Measurements from ENCODE around the gene FSD1.
A peak's percentile ranks its signal among the peaks of the same experiment; 100 is the strongest.
"Not testable (repeated sequence)": the region's sequence is repeated elsewhere in the genome, so short reads cannot be mapped to it uniquely, and the experiment has no call there.

The FSD1 gene

DNA sequence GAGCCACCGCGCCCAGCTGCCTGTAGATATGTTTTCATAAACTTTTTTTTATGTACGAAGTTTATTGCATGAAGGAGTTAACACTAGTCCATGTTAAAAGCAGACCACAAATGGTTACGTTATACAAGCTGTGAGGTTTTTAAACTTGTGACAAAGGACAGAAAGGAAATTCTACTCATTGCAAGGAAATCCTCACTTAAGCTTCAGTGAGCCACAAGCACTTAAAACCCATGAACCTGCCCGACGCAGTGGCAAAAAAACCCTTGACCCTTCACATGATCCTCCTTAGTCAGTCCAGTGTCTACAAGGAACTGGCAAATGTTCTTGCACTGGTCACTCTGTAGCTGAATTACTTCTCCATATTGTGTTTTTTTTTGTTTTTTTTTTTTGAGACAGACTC lies 43.1 kb downstream of the FSD1 start:
- DNase-seq = no peak

DNA sequence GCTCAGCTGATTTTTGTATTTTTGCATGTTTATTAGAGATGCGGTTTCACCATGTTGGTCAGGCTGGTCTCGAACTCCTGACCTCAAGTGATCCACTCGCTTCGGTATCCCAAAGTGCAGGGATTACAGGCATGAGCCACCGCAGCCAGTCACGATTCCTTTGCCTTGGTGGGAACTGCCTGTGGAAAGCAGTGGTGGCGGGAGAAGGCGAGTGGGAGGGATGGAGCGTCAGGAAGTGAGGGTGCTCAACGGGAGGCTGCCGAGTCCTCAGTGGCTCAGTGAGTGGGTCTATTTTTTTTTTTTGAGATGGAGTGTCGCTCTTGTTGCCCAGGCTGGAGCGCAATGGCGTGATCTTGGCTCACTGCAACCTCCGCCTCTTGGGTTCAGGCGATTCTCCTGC lies 44.8 kb downstream of the FSD1 start:
- DNase-seq = not testable (repeated sequence)

DNA sequence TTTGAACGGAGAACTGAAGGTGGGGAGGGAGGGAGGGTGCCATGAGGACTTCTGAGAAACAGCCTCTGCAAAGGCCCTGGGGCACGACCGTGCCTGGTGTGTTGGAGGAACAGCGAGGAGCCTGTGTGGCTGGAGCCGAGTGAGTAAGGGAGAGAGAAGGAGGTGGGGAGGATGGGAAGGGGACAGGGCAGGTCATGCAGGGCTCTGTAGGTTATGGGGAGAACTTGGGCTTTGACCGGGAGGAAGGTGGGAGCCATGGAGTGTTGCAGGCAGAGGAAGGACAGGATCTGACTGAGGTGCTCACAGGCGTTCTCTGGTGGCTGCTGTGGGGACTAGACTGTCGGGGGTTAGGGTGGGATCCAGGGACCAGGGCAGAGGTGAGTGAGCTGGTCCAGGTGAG lies 45.7 kb downstream of the FSD1 start:
- DNase-seq = no peak

DNA sequence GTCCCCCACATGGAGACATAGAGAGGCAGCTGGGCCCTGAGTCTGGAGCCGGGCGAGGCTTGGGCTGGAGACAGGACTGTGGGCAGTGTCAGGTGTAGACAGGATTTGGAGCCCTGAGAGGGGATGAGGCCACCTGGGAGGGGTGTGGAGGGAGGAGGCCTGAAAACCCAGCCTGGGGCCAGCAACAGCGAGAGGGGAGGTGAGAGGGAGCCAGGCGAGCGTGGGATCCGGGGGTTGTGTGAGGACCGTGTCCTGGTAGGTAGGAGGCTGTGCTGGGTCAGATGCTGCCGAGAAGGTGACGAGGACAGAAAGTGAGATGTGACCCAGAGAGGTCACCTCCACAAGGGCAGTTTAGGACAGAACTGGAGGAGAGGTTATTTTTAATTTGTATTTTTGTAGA lies 46.3 kb downstream of the FSD1 start:
- no peak for DNase-seq

DNA sequence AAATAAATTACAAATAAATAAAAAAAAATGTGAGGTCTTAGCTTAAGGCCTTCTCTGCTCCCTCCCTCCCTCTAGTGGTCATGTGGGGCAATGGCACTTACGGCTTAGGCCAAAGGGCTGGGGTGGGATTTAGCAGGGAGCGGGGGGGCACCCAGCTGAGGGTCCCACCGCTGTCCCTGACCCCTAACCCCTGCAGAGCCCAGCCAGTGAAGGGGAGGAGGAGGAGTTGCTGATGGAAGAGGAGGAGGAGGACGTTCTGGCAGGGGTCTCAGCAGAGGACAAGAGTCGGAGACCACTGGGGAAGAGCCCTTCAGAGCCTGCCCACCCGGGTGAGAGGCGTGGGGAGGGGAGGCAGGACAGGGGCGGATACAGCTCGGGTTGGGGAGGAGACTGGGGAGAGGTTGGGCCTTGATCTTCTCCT lies 48.3 kb downstream of the FSD1 start:
- peak; percentile 37 for DNase-seq

DNA sequence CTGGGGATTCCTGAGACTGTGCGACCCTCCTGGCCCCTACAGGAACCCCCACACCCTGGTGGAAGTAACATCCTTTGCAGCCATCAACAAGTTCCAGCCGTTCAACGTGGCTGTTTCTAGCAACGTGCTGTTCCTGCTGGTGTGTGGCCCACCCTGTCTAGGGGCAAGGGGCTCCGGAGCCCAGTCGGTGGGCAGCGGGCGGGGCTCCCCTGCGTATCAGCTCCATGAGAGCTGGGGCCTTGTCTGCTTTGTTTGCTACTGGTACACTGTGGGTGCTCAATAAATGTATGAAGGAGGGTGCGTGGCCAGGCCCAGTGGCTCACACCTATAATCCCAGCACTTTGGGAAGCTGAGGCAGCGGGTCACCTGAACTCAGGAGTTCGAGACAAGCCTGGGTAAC lies 49.9 kb downstream of the FSD1 start:
- DNase-seq = no peak

DNA sequence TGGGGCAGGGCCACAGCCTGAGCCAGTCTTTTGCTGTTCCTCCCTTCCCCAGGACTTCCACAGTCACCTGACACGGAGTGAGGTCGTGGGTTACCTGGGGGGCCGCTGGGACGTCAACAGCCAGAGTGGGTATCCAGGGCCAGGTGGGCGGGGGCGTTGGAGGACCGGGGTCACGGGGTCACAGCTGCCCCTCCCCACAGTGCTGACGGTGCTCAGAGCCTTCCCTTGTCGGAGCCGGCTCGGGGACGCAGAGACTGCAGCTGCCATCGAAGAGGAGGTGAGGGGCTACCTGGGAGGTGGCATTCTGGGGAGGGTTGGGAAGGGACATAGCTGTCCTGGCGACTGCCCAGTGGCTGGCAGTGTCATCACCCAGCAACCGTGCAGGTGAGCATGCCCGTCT lies 50.5 kb downstream of the FSD1 start:
- DNase-seq = no peak

DNA sequence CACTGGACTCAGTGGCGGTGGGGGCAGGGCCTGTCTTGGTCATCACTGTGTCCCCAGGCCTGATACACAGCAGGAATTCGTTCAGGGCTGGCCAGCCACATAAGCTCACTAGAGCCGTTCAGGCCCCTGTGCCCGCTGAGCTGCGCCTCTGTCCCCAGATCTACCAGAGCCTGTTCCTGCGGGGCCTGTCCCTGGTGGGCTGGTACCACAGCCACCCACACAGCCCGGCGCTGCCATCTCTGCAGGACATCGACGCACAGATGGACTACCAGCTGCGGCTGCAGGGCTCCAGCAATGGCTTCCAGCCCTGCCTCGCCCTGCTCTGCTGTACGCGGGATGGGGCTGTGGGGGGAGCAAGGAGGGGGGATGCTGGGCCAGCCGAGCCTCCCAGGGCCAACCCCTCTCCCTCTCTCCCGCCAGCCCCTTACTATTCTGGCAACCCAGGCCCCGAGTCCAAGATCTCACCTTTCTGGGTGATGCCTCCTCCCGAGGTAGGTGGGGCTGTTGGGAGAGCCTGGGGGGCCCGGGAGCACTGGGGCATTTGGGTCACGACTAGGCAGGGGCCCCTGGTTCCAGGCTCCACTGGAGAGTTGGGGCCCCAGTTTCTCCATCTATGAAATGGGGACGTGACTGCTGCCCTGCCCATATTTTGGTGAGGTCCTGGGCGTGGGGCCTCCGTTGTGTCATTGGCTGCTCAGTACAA lies 52.8 kb downstream of the FSD1 start:
- no peak for DNase-seq

DNA sequence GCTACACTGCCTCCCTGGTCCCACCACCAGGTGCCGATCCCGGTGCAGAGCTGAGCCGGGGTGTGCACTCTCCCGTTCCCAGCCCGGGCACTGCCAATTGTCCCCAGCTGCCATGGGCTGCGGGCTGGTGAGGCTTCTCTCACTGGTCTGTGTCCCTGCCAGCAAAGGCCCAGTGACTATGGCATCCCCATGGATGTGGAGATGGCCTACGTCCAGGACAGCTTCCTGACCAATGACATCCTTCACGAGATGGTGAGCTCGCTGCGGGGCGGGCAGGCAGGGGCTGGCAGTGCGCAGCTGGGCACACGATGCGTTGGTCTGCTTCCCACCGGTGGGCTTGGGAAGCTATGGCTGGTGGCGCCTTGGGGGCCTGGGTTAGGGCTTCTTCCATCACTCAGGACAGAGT lies 53.5 kb downstream of the FSD1 start:
- no peak for DNase-seq

DNA sequence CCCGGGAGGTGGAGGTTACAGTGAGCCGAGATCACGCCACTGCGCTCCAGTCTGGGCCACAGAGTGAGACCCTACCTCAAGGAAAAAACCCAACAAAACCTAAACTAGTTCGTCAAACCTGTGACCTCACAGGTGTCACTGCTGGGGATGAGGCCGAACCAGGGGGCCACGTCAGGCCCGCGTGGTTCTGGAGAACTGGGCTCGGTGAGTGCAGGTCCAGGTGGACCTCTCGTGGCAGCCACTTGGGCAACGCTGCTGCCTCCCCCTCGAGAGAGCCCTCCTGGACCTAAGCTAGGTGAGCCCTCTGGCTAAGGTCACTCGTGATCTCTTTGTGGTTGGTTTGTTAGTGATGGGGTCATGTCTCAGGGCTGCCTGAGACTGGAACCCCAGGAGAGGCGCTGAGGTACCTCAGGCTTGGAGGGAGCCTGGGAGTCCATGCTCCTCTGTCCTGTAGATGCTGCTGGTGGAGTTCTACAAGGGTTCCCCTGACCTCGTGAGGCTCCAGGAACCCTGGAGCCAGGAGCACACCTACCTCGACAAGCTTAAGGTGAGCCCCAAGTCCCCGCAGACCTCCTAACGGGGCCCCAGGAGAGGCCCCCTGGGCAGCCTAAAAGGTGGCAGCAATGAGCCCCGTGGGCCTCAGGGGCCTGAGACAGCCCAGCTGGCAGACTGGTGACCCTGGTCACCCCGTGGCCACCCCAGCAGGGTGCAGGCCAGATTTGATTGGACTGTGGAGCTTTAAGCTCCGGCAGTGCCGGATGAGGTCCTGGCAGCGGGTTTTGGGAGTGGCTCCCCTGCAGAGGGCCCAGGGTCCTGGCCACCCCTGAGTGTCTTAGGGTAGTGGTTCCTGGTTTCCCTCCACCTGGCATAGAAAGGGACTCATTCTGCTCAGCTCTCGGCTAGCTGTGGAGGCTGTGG lies 54.6 kb downstream of the FSD1 start:
- DNase-seq = no peak

DNA sequence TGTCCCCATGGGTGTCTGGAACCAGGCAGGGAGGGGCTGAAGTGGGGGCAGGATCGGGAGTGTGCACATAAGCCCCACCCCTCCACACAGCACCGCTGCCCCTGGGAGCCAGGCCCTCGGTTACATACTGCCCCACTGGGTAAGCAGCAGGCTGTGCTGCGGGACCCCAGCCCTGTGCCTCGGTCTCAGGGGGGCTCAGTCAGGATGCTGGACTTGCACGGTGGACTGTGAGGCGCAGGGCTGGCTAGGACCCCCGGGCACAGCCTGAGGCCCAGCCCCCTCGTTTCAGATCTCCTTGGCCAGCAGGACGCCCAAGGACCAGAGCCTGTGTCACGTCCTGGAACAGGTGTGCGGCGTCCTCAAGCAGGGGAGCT lies 55.2 kb downstream of the FSD1 start:
- no peak for DNase-seq

DNA sequence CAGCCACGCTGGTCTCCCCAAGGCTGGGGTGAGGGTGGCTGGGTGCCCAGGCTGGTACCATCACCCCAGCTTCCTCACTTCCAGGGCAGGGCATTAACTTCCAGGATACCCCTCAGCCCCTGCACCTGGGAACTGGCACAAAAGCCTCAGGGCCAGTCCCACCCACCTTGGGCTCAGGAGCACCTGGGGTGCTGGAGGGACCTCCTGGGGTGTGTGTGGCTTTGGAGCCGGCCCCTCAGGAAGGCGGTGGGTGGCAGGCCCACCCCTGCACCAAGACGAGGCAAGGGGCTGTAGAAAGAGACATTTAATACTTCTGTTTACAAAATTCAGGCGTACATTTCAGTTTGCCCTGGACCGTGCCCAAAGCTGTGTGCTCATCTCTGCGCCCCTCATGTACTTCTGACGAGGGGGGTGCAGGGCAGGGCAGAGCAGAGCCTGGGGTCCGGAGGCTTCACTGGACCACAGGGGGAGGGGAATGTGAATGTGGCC lies 55.7 kb downstream of the FSD1 start:
- no peak for DNase-seq

DNA sequence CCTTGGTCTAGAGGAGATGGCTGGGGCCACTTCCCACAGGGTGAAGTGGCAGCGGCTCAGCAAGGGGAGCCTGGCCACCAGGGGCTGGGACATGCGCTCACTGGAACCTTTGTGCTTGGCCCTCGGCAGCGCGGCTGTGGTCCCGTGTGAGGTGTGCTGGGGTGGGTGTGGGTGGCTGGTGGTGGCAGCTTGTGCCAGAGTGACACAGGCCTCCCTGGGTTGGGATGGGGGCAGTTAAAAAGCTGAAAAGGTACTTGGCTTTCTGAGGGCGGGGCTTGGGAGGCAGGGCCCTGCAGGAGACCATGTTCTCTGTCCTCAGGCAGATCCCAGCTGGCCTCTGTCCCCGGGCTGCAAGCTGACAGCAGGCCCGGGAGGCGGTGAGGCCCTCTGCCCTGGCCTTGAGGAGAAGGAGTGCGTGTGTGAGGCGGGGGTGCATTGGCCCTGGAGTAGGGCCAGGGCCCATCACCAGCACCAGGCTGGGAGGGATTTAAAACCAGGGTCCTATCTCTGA lies 56.3 kb downstream of the FSD1 start:
- DNase-seq = no peak

DNA sequence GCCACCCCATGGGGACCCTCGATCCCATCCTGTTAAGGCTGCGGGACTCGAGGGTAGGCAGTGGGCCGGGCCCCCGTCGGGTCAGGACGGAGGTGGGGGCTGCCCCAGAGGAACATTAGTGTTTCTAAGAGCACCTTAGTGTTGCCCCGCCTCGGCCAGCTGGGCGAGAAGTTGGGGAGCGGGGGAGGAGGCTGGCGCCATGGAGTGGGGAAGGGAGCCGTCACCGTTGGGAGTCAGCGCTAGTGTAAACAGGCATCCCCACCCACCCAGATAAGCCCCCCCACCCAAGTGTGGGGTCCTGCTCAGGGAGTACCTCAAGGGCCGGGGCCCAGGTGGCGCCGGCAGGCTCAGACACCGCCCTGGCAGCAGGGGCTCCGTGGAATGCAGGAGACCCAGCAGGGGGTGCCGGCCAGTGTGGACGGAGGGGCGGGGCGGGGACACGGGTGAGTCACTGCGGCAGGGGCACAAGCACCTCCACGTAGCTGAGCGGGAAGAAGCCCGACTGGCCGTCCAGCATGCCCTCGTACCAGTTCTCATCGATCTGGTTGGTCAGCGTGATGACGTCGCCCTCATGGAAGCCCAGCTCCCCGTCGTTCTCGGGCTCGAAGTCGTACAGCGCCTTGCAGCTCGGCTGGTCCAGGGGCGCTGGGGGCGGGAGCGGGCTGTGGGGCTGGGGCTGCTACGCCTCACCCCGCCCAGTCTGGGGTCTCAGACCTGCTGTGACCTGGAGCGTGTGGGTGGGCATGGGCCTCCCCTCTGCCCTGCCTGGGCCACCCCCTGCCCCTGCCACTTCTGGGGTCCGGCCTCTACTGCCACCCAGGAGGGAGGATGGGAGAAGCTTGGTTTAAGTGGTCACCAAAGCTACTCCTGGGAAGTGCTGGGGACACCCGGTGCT lies 57.0 kb downstream of the FSD1 start:
- DNase-seq = no peak

DNA sequence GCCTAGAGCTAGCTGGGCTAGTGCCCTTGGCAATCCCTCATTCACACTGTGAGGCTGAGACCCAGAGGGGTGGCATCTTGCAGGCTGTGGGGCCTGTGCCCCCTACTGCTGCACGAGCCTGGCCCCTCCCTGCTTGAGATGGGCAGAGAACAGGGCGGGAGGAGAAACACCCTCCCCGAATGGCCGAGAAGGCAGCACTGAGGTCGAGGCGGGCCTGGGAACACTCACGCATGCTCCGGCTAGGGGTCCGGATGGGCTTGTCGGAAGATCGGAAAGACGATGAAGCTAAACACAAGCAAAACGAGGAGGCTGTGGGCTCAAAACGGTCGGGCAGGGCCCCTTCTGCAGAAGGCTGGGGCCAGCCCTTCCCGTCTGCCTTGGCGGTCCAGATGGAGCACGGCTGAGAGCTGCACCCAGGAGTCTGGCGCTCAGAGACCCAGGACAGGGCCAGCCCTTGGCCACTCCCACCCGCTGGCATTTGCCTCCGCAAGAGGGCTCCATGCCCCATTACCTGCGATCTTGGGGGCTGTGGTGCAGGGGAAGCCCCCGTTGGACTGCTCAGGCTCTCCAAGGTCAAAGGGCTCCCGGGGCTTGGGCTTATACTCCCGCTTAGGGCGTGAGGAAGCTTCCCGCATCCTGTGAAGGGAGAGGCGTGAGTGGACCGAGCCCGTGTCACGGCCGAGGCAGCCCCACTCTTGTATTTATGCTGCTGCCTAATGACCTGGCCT lies 57.9 kb downstream of the FSD1 start:
- DNase-seq = no peak

DNA sequence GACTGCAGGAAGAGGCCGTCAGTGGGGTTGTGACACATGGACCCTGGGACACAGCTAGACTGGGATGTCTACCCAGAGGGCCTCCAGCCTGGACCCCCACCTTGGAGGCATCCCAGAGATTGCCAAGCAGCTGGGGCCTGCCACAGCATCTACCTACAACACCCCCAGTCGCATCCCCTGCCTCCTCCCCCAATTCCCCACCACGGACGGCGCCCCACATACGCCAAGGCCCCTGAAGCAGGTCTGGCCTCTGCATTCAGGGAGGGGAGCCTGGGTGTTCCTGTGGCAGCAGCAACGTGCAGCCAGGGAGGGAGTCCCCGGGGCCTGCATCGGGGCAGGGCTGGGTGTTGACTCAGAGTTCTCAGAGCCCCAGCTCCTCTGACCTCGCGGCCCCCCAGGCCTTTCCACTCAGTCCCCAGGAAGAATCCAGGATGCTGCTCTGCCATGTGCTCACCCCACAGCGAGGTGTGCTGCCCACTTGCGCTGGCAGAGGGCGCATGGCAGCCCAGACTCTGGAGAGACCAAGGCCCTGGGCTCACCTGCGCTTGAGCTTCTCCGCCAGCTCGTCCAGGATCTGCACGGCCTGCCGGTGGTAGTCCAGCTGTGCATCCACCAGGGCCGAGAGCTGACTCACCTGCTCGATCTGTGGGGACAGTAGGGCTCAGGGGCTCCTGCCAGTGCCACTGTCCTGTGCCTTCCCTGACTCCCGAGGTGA lies 58.6 kb downstream of the FSD1 start:
- DNase-seq = no peak

DNA sequence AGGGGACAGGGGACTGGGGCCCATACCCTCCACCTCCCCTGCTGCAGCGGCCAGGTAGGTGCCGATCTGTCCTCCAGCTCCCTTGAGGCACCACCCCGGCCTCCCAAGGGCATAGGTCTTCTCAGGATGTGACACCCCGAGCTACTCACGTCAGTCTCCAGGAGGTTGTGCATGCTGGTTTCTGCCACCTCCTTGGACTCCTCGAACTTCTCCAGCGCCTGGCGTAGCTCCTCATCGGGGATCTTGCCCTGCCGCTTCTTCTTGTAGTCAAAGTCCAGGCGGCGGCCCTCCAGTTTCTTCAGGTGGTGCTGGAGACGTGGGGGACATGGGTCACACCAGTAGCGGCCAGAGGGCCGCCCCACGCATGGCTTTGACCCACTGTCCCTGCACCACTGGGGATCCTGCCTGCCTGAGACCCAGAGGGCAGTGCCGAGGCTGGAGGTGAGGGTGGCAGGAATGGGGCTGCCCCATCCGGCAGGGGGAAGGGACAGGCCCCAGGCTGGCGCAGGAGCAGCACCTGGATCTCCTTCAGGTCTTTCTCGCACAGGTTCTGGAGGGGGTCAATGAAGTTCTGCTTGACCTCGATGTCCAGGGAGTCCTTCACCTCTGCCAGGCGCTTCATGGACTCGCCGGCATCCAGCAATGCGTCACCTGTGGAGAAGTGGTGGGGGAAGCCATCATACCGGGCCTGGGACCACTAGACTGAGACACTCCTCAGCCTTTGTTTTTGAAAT lies 59.3 kb downstream of the FSD1 start:
- DNase-seq = no peak

DNA sequence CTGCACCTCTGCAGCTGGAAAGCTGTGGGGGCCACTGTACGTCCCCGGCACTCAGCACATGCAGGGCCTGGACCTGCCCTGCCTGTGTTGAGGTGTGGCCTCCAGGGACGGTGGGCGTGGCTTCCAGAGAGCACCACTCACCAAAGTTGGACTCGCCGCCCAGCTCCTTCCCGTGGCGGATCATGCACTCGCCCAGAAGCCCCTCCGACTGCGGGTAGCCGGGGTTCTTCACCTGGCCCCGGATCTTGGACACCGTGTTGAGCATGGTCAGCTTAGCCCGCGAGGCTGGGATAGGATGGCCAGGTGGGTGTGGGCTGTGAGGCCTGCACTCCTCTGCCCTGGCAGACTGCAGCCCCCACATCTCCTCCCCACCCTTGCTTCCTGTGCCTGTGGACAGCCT lies 60.9 kb downstream of the FSD1 start:
- no peak for DNase-seq

DNA sequence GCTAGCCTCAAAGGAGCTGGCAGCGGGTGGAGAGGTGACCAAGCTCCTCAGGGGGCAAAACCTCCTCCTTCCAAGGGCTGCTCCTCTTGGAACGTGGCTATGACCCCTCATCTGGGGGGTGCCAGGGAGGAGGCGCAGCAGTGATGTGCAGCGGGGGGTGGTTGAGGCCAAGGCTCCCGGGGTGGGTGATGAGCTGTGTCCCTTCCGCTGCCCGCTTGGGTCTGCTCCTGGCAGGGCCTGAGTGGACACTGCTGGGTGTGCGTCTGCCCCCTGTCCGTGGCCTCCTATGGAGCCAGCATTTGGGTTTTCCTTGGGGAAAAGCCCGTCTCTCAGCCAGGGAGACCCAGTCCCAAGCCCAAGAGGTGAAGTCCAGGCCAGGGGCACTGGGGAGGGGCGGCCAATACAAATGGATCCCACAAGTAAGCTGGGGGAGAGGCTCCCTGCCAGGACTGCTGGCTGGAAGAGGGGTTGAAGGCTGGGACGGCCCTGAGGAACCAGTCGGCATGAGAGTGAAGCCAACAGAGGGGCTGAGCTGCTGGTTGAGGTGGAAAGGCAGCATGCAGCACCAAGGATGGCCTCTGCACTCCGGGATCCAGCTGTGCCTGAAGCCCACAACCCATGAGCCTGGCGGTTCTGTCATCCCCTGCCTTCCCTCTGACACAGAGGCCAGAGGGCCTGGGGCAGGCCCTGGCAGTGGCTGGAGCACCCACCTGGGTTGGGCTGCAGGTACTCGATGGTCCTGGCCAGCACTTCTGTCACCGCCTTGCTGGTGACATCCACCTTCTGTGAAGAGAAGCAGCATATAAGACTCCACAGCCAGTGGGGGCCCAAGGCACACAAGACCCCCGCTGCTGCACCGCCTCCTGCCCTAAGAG lies 61.6 kb downstream of the FSD1 start:
- no peak for DNase-seq
